C4-2B (cell line): Measurements from ENCODE around the gene GNPTAB.

ENCODE experiments used
- CTCF ChIP-seq: fragments of 450-650 bp; conservative IDR thresholded peaks from 2 replicates; pipeline ENCODE4 v1.5.1; 2017; ENCODE audit warnings: mild to moderate bottlenecking
- ZFX ChIP-seq: fragments of 450-650 bp; IDR thresholded peaks from 2 replicates; pipeline ENCODE4 v1.6.1; 2017

GRCh38 chr12:101777485-101777884 is 53.3 kb downstream of the GNPTAB start:
- TF ChIP-seq CTCF, result no peak
- no peak for TF ChIP-seq ZFX
